H1 (cell line): ENCODE measurements around the gene DDA1.

Experiments
- ATF2 ChIP-seq: IDR thresholded peaks from 2 replicates; pipeline ENCODE4 v1.6.1; 2012; ENCODE audit warnings: low read length, inconsistent platforms
- CBX5 ChIP-seq: fragments of 300-800, 300-1000 bp; sonication (generic); IDR thresholded peaks from 2 replicates; pipeline ENCODE4 v1.7.1; 2016; ENCODE audit warnings: antibody characterized with exemption, low read length, low read depth
- CTCF ChIP-seq, 3 experiments: IDR thresholded peaks; 1 replicate in 2 of 3; 2 replicates in 1 of 3; pipeline versions ENCODE4 v1.5.1 to v1.6.1; 2011; ENCODE audit warnings: low read length in 3 of 3, mild to moderate bottlenecking in 3 of 3, inconsistent platforms in 2 of 3, low read depth in 1 of 3, moderate library complexity in 1 of 3; ENCODE audit not compliant: insufficient read depth in 1 of 3; ENCODE audit errors: control extremely low read depth in 1 of 3
- EP300 ChIP-seq, 2 experiments: IDR thresholded peaks; 1 replicate in 1 of 2; 2 replicates in 1 of 2; pipeline ENCODE4 v1.6.1; 2011 to 2012; ENCODE audit warnings: low read depth in 2 of 2, low read length in 2 of 2, mild to moderate bottlenecking in 2 of 2, borderline replicate concordance in 1 of 2, inconsistent platforms in 1 of 2, moderate library complexity in 1 of 2
- EZH2 ChIP-seq: fragments of 200-600 bp; sonication (generic); IDR thresholded peaks from 2 replicates; pipeline ENCODE4 v1.7.1; 2012; ENCODE audit warnings: low read depth, mild to moderate bottlenecking, moderate library complexity, low read length, inconsistent platforms; ENCODE audit not compliant: severe bottlenecking
- NANOG ChIP-seq: IDR thresholded peaks from 2 replicates; pipeline ENCODE4 v1.6.1; 2011; ENCODE audit warnings: low read length, low read depth, mild to moderate bottlenecking, inconsistent platforms; ENCODE audit not compliant: insufficient read depth, poor library complexity, severe bottlenecking
- RFX5 ChIP-seq: IDR thresholded peaks from 2 replicates; pipeline ENCODE4 v1.6.1; 2011; ENCODE audit warnings: low read depth, low read length, improper control_type of control experiment, borderline replicate concordance
- SP2 ChIP-seq: IDR thresholded peaks from 2 replicates; pipeline ENCODE4 v1.6.1; 2012; ENCODE audit warnings: mild to moderate bottlenecking, low read length, inconsistent platforms
- TEAD4 ChIP-seq: IDR thresholded peaks from 2 replicates; pipeline ENCODE4 v1.6.1; 2012; ENCODE audit warnings: low read depth, low read length, inconsistent platforms, mixed read lengths

- TF ChIP-seq RFX5 = no peak
- TF ChIP-seq NANOG = no peak
- TF ChIP-seq CTCF (IDR thresholded peaks at IDR 0.05; ENCODE audit: control extremely low read depth in 1 of 3, insufficient read depth in 1 of 3, low read depth in 1 of 3, low read length in 3 of 3) = no peak
- TF ChIP-seq EP300 (IDR thresholded peaks at IDR 0.05; ENCODE audit: borderline replicate concordance in 1 of 2, low read depth in 2 of 2, low read length in 2 of 2) = no peak
- TF ChIP-seq SP2 = no peak
- TF ChIP-seq ATF2 = no peak
- TF ChIP-seq TEAD4 = no peak
- TF ChIP-seq CBX5 = no peak
- no peak for TF ChIP-seq EZH2
Observed at GRCh38 chr19:17275441-17276175, 33.8 kb upstream of the DDA1 start.
